Measurements from ENCODE around the gene FCAR. TPM values are rescaled to one million over a fixed set of nuclear protein-coding genes. Genes with fewer than 3 reads are reported as not detected.
A peak's percentile ranks its signal among the peaks of the same experiment; 100 is the strongest.
"Not testable (repeated sequence)": the region's sequence is repeated elsewhere in the genome, so short reads cannot be mapped to it uniquely, and the experiment has no call there.

Gene FCAR
- total RNA-seq, 1 experiment from 2014 or later, result not detected

DNA sequence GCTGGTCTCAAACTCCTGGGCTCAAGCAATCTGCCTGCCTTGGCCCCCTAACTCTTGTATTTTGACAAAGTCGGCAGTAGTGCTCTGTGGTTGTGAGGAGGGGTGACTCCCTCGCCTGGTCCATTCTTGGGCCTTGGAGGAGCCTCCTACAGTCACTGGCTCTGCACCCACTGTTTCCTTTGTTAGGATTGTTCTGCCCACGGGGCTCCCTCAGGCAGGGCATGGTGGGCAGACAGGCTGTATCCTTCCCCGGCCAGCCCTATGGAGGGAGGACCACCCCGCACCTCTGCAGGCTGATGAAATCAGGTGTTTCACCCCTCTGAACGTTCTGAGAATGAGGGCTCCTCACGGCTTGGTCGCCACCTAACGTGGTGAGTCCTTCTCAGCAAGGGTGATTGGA lies 9.2 kb downstream of the FCAR start:
- no peak for DNase-seq (ENCODE audit: low read depth)
- in situ Hi-C loops (cut with HindIII; ENCODE audit: low pct_unique_long_range_greater_than_20kb, low sequenced_read_pairs), result no loop called here

- in situ Hi-C loops (cut with HindIII; ENCODE audit: low pct_unique_long_range_greater_than_20kb, low sequenced_read_pairs), result no loop called here
- no peak for DNase-seq (ENCODE audit: low read depth)
These were observed 14.2 kb downstream of the FCAR start for GRCh38 chr19:54888239-54888638.

GRCh38 chr19:54889566-54889965 lies 15.5 kb downstream of the FCAR start:
- in situ Hi-C loops (cut with HindIII; ENCODE audit: low pct_unique_long_range_greater_than_20kb, low sequenced_read_pairs), result no loop called here
- no peak for DNase-seq (ENCODE audit: low read depth)

- in situ Hi-C loops (cut with HindIII; ENCODE audit: low pct_unique_long_range_greater_than_20kb, low sequenced_read_pairs), result no loop called here
- DNase-seq (ENCODE audit: low read depth), result no peak
These were observed 19.4 kb downstream of the FCAR start for GRCh38 chr19:54893406-54893805.

DNA sequence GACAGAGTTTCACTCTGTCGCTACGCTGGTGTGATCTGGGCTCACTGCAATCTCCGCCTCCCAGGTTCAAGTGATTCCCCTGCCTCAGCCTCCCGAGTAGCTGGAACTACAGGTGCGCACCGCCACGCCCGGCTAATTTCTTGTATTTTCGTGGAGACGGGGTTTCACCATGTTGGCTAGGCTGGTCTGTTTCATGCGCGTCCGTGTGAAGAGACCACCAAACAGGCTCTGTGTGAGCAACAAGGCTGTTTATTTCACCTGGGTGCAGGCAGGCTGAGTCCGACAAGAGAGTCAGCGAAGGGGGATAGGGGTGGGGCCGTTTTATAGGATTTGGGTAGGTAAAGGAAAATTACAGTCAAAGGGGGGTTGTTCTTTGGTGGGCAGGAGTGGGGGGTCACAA lies 20.1 kb downstream of the FCAR start:
- in situ Hi-C loops (cut with HindIII; ENCODE audit: low pct_unique_long_range_greater_than_20kb, low sequenced_read_pairs); DNase-seq (ENCODE audit: low read depth): not testable (repeated sequence)

GRCh38 chr19:54896036-54896435 lies 22.0 kb downstream of the FCAR start:
- in situ Hi-C loops (cut with HindIII; ENCODE audit: low pct_unique_long_range_greater_than_20kb, low sequenced_read_pairs), result no loop called here
- no peak for DNase-seq (ENCODE audit: low read depth)

DNA sequence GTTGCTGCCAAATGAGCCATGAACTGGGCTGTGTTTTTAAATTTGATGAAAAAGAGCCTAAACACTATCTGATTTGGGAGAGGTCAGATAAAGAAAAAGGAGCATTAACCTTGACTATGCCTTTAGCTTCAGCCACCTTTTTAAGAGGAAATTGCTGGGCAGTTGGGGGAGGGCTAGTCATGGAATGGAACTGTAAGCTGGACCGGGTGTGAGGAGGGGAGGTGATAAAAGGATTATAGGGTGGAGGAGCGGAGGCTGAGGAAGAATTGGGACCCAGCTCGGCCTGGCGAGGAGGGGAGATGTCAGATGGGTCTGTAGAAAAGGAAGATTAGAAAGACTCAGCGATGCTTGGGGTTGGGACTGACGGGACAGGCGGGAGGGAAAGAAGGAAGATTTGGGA lies 24.6 kb downstream of the FCAR start:
- in situ Hi-C loops (cut with HindIII; ENCODE audit: low pct_unique_long_range_greater_than_20kb, low sequenced_read_pairs); DNase-seq (ENCODE audit: low read depth): not testable (repeated sequence)

GRCh38 chr19:54899646-54900045 lies 25.6 kb downstream of the FCAR start:
- in situ Hi-C loops (cut with HindIII; ENCODE audit: low pct_unique_long_range_greater_than_20kb, low sequenced_read_pairs); DNase-seq (ENCODE audit: low read depth): not testable (repeated sequence)

DNA sequence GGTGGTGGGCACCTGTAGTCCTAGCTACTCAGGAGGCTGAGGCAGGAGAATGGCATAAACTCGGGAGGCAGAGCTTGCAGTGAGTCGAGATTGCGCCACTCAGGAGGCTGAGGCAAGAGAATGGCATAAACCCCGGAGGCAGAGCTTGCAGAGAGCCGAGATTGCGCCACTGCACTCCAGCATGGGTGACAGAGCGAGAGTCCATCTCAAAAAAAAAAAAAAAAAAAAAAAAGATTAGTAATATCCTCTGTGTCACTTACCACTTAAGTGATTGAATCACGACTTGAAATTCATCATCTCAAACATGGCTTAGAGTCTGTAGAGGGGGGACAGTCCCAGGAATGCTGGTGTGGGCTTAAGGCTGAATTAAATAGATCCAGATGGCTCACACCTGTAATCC lies 27.1 kb downstream of the FCAR start:
- in situ Hi-C loops (cut with HindIII; ENCODE audit: low pct_unique_long_range_greater_than_20kb, low sequenced_read_pairs); DNase-seq (ENCODE audit: low read depth): not testable (repeated sequence)

GRCh38 chr19:54902061-54902460 lies 28.0 kb downstream of the FCAR start:
- in situ Hi-C loops (cut with HindIII; ENCODE audit: low pct_unique_long_range_greater_than_20kb, low sequenced_read_pairs), result no loop called here
- DNase-seq (ENCODE audit: low read depth), result no peak

DNA sequence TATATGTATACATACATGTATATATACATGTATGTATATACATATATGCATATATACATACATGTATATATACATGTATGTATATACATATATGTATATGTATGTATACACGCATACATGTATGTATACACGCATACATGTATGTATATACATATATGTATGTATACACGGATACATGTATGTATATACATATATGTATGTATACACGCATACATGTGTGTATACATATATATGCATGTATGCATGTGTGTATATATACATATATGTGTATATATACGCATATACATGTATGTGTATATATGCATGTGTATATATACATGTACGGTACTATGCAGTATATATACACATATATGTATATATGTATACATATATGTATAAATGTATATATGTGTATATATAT lies 29.3 kb downstream of the FCAR start:
- in situ Hi-C loops (cut with HindIII; ENCODE audit: low pct_unique_long_range_greater_than_20kb, low sequenced_read_pairs), result no loop called here
- DNase-seq (ENCODE audit: low read depth), result no peak

DNA sequence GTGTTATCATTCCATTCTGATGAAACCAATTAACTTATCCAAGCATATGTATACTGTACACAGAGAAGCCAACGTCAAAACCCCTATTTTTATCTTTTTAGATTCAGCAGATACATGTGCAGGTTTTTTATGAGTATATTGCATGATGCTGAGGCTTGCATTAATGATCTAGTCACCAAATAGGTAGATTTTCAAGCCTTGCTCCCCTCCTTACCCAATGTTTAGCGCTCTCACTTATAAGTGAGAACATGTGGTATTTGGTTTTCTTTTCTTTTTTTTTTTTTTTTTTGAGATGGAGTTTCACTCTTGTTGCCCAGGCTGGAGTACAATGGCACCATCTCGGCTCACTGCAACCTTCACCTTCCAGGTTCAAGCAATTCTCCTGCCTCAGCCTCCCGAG lies 30.2 kb downstream of the FCAR start:
- DNase-seq (ENCODE audit: low read depth); in situ Hi-C loops (cut with HindIII; ENCODE audit: low pct_unique_long_range_greater_than_20kb, low sequenced_read_pairs): not testable (repeated sequence)

DNA sequence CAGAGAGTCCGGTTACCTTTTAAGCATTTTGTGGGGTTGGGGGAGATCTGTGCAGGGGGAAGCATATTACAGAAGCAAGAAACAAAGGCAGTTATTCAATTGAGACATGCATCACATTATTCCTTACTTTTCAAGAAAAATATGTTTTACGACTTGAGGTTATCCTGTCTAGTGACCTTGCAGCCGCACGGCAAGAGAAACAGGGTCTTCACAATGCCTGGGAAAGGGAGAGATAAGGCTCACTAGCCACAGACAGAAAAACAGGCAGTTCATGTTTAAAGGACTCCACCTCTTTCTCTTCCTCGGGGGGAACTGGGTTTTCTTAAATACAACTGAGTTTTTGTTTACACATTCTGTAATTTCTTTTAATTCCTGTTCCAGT lies 31.4 kb downstream of the FCAR start:
- DNase-seq (ENCODE audit: low read depth), result no peak
- in situ Hi-C loops (cut with HindIII; ENCODE audit: low pct_unique_long_range_greater_than_20kb, low sequenced_read_pairs), result no loop called here

GRCh38 chr19:54905803-54906511 lies 31.9 kb downstream of the FCAR start, which contains the start of gene NCR1:
Gene NCR1, plus strand, starts transcription at chr19:54906148. Its CDS starts 40 bp downstream, at chr19:54906188.
- DNase-seq (ENCODE audit: low read depth), result no peak
- in situ Hi-C loops (cut with HindIII; ENCODE audit: low pct_unique_long_range_greater_than_20kb, low sequenced_read_pairs), result no loop called here

DNA sequence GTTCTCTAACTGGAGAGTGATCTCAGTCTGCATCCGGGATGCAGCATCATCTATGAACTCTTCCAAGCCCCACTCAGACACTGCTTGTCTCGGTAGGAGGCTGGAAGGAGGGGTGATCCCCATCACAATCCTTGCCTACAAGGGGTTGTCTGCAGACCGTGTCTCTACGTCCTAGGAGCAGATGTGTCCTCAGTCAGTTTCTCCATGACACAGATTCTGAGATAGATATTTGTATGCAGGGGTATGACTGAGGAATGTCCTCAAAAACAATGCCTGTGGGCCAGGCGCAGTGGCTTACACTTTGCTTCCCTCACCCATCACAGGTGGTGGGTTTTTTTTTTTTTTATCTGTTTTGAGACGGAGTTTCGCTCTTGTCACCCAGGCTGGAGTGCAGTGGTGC lies 32.8 kb downstream of the FCAR start:
- in situ Hi-C loops (cut with HindIII; ENCODE audit: low pct_unique_long_range_greater_than_20kb, low sequenced_read_pairs), result no loop called here

DNA sequence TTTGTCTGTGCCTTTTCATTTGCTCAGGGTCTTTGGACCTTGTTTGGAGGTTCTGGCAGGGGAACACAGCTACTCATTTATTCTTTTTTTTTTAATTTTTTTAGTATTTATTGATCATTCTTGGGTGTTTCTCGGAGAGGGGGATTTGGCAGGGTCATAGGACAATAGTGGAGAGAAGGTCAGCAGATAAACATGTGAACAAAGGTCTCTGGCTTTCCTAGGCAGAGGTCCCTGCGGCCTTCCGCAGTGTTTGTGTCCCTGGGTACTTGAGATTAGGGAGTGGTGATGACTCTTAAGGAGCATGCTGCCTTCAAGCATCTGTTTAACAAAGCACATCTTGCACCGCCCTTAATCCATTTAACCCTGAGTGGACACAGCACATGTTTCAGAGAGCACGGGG lies 33.9 kb downstream of the FCAR start:
- in situ Hi-C loops (cut with HindIII; ENCODE audit: low pct_unique_long_range_greater_than_20kb, low sequenced_read_pairs); DNase-seq (ENCODE audit: low read depth): not testable (repeated sequence)

More for the DNA sequence above, 32.8 kb downstream of the FCAR start:
- DNase-seq (ENCODE audit: low read depth), result no peak

- in situ Hi-C loops (cut with HindIII; ENCODE audit: low pct_unique_long_range_greater_than_20kb, low sequenced_read_pairs), result no loop called here
- DNase-seq (ENCODE audit: low read depth), result no peak
These were observed 42.8 kb downstream of the FCAR start for GRCh38 chr19:54916822-54917221.

GRCh38 chr19:54918499-54918898 lies 44.5 kb downstream of the FCAR start:
- in situ Hi-C loops (cut with HindIII; ENCODE audit: low pct_unique_long_range_greater_than_20kb, low sequenced_read_pairs), result no loop called here
- no peak for DNase-seq (ENCODE audit: low read depth)

GRCh38 chr19:54919646-54920563 lies 45.9 kb downstream of the FCAR start:
- peak; percentile 28 for DNase-seq (ENCODE audit: low read depth)
- in situ Hi-C loops (cut with HindIII; ENCODE audit: low pct_unique_long_range_greater_than_20kb, low sequenced_read_pairs), result not testable (repeated sequence)

Data from Caki2 (cell line).